ENCODE data around the gene CTRB2.

Gene CTRB2

DNA sequence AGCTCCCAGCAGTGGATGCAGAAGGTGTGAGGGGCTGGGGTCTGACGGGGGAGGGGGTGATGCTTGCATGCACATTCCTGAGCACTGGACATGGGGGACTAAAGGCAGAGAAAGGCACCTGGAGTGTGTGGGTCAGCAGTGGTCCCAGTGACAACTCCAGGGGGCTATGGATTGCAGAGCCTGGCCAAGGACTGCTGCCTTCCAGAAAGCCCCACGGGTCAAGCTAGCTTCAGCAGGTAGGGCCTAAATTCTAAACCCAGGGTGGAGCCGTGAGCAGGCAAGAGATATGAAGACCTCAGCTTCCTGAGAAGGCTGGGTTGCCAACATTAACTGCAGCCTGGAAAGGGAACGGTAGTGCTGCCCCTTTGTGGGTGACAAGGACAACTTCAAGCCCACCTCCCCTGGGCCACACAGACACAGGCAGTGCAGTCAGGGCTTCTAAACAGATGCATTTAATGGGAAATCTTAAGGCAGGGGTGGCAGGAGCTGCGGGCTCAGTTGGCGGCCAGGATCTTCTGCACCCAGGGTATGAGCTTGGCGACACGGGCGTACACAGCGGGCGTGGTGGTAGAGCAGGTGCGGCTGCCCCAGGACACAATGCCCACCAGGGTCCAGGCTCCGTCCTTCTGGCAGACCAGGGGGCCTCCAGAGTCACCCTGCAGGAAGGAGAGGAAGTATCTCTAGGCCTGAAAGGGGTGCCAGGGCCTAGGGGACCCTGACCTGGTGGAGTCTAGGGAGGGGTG, 3.1 kb downstream of the CTRB2 start:
- DNase-seq = no peak

DNA sequence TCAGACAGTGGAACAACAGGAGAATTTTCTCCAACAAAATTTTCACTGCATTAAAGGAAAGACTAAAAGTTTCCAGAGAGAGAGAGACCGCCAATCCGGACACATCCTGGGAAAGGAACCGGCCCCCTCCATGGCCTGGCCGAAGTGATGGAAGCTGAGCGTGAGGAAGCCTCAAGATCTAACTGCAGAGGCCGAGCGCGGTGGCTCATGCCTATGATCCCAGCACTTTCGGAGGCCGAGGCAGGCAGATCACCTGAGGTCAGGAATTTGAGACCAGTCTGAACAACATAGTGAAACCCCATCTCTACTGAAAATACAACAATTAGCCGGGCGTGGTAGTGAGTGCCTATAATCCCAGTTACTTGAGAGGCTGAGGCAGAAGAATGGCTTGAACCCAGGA, 3.9 kb downstream of the CTRB2 start:
- no peak for DNase-seq

DNA sequence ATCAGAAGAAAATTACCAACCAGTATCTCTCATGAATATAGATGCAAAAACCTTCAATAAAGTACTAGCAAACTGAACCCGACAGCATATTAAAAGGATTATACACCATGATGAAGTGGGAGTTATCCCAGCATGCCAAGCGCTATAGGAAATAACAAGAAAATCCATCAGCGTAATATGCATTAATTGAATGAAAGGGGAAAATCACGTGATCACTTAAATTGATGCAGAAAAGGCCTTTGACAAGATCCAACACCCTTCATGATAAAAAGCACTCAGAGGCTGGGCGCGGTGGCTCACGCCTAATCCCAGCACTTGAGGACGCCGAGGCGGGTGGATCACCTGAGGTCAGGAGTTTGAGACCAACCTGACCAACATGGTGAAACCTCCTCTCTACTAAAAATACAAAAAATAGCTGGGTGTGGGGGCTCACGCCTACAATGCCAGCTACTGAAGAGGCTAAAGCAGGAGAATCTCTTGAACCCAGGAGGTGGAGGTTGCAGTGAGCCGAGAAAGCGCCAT, 4.8 kb downstream of the CTRB2 start:
- no peak for DNase-seq

DNA sequence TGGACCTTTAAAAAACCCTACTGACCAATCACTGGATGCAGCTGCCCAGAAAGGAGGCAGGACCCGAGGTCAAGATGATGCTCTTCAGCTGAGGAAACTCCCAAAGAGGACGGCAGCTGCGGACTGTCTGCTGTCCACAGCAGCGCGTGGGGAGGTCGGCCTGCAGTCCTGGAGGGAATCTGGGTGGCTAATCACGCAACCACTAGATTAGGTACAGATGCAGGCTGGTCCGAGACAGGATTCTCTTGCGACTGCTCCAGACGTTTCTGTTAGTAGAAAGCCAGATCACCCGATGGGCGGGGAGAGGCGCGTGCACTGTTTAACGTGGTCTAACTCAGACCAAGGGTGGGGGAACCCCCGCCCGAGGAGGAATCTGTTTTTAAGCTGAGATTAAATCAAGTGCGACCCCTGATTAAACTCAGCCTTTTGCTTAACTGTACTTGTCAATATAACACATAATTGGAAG, 8.8 kb downstream of the CTRB2 start:
- DNase-seq = no peak

DNA sequence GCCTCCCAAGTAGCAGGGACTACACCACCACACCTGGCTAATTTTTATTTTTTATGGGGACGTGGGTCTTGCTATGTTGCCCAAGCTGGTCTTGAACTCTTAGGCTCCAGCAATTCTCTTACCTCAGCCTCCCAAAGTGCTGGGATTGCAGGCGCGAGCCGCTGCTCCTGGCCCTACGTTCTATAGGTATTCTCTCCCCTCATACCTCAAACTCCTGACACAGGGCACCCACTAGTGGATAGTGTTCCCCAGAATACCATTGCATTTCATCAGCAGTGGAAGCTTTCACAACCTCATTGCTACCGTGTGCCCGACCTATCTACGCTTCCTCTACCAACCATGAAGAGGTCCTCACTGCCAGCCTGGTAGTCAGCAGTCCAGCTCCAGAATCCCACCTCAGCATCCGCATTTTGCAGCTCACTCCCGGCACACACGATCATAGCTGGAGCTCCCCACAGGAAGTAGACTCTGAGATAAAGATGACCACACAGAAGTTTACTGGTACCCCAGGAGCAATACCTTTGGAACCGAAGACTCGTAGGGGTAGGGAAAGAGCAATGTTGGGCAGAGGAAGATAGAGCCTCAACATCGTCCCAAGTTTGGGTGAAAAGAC, 9.3 kb downstream of the CTRB2 start:
- no peak for DNase-seq

DNA sequence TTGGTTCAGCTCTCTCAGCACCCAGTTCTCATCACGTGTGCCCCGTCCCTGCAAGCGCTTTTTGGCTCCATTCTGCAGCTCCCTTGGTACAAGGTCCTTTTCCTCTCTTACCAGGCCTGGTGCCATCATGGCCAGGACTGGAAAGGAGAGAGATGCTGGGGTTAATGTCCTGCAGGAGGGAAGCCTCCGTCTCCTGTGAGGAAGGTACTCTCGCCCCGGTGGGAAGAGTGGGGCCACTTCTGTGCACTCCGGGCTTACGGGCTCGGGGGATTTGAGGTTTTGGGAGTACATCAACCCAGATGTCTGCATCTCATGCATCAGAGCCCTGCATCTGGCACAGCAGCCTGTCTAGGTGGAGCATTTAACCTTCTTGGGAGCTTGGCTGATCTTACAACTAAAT, 10.1 kb downstream of the CTRB2 start:
- DNase-seq = peak; percentile 36

DNA sequence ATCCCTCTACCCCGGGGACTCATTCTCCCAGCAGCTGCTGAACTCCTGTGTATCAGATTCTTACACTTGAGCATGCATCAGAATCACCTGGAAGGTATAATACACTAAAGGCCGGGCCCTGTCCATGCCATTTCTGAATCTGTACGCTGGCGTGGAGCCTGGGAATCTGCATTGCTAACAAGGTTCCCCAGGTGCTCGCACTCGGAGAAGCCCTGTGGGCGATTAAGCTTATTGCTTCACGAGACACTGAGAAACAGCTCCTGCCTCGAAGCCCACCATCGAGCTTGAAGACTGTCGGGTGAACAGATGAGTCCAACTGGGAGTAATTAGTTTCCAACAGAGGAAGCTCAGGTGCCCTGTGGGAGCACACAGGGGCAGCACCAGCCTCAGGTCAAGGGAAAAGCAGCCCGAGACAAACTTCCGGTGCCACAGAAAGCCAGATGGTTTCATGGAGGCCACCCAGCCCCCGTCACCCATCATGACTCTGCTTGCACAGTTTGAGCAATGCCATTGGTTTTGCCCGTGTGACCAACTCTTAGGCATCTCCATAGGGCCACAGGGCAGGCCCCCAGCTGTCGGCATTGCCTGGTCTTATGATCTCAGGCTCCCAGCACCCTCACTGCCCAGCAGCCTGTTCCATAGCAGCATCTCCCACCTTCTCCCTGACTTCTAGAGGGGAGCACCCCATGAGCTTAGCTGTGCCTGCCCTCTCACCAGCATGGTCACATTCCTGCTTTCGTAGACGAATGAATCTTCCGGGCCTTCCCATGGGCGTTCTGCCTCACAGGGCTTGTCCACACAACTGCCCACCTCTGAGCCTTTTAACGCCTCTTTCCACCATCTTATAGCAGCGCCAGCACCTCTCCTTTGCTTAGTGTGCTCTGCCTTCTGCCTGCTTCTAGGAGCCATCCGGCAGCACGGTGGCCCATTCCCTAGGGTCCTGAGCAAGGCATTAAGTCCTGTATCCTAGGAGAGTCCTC, 10.9 kb downstream of the CTRB2 start:
- DNase-seq = no peak

DNA sequence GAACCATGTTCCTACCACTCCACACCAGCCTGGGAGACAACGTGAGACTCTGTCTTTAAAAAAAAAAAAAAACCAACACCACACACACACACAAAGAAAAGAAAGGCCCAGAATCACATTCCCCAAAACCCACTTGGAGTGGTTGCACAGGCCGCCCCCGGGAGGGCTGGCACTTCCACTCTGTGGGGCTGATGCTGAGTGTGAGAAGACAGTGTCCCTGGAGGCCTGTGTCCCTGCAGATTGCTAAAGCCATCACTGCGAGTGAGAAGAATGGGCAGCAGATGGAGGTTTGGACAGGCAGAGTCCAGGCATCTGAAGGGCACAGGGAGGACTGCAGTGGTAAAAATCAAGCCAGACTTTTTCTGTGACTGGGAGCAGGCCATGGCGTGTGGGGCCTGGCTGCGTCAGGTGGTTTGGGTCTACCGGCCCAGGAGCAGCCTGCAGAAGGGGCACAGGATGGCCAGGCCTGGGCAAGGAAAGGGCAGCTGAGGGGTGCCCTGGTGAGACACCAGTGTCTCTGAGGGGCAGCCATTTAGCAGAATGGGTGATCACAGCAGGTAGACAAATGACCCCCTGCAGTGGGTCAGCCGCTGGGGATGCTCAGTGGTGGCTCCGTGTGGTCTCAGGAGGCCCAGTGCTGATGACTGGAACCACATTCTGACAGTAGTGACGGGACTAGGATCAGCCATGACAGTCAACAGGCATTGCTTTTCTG, 13.1 kb downstream of the CTRB2 start:
- no peak for DNase-seq

DNA sequence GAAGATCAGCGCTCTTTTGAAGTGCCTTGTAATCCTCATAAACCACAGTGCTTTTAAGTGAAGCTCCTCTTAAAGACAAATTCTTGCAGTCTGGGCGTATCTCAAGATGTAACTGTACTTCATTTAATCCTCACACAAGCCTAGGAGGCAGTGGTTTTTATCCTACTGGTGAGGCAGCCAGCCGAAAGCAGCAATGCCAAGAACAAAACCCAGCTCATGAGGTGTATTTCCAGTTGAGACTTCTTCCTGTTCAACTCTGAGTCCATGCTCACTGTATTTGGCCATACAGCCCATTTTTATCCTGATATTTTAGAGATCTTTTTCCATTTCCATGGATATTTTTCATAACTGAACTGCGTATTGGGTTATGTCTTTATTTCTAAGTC, 13.7 kb downstream of the CTRB2 start:
- DNase-seq = no peak

DNA sequence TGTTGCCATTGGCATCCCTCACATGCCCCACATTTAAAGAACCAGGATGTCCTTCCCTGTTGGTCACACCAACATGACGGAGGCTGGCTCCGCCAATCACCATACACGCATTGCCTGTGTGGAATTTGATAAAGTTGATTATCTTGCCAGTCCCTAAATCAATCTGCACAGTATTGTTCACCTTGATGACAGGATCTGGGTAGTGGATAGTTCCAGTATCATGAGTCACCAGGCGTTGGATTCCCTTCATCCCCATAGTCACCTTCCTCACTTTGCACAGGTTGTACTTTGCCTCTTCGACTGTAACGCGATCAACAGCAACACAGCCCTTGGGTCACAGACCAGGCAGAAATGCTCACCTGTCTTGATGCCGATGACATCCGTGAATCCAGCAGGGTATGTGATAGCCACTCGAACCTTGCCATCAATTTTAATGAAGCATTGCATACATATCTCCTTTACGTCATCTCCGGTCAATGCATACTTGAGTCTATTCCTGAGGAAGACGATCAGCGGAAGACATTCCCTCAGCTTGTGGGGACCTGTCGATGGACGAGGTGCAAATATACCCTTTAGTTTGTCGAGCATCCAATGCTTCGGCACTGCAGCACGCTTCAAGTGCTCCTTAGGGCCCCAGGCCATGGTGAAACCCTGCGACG, 14.2 kb downstream of the CTRB2 start:
- DNase-seq = no peak

DNA sequence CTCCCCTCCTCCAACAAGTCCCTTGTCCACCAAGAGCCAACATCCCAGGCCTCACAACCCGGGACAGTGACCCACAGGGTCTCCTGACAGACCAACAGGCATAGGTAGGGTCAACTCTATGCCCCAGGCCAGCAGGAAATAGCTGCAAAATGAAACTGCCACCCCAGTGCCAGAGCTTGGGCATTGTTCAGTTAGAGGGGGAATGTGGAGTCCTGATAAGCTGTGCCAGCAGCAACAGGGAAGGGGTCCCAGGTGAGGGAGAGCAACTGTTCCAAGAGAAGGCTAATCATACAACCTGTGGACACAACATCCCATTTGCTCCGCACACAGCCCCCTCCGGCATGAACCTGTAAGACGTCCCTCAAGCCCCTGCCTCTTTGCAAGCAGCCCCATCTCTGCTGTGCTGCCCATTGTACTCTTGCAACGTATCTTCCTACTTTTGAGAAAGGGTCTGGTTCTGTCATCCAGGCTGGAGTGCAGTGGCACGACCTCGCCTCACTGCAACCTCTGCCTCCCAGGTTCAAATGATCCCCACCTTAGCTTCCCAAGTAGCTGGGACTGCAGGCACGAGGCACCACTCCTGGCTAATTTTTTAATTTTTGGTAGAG, 17.2 kb downstream of the CTRB2 start:
- no peak for DNase-seq

DNA sequence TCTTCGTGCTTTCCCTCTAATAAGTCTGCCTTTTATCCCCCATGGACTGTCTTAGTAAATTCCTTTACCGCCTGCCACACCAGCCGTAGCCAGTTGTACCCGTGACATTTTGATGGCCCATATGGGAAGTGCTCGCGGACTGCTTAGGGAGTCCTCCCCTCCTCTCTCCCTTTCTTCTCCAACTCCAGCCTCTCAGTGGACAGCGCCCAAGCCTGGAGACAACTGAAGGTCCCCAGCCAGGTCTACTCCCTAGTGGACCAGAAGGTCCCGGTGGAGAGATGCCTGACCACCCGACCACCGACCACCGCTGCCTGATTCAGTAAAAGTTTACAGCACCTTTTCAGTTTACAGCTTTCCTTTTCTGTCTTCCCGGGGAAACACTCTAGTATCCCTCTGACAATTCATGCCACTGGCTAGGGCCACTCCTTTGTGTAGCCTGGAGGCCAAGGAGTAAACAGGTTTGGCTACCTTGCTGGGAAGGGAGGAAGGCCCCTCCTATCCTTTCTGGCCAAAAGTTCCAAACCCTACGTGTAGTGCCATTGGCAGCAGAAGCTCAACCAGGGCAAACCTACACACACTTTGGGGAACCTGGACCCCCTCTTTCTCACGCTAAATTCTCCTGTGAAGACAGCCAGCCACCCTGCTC, 18.0 kb downstream of the CTRB2 start:
- DNase-seq = no peak

DNA sequence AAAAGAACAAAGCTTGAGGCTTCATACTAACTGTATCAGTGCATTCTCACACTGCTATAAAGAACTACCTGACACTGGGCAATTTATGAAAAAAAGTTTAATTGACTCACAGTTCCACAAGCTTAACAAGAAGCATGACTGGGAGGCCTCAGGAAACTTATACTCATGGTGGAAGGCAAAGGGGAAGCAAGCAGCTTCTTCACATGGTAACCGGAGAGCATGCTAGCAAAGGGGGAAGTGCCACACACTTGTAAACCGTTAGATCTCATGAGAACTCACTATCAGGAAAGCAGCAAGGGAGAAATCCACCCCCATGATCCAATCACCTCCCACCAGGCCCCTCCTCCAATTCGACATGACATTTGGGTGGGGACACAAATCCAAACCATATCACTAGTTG, 25.3 kb downstream of the CTRB2 start:
- no peak for DNase-seq

DNA sequence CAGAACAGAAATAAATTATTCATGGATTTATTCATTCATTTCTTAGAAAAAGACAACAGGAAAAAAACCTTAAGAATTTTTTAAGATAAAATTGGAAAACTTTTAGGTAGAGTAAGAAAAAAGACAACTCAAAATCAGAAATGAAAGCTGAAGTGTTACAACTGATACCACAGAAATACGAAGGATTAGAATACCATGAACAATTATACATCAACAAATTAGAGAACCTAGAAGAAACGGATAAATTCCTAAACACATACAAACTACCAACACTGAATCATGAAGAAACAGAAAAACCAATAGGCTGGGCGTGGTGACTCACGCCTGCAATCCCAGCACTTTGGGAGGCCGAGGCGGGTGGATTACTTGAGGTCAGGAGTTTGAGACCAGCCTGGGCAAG, 27.8 kb downstream of the CTRB2 start:
- DNase-seq = no peak

DNA sequence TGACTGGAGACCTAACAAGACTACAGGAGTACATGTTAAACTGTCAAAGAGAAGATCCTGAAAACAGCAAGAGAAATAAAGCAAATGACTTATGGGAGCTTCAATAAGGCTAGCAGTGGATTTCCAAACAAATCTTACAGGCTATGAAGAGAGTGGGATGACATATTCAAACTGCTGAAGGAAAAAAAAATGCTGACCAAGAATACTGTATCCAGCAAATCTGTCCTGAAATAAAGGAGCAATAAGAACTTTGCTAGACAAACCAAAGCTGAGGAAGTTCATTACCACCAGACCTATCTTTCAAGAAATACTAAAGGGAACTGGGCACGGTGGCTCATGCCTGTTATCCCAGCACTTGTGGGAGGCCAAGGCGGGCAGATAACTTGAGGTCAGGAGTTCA, 30.0 kb downstream of the CTRB2 start:
- DNase-seq = no peak

DNA sequence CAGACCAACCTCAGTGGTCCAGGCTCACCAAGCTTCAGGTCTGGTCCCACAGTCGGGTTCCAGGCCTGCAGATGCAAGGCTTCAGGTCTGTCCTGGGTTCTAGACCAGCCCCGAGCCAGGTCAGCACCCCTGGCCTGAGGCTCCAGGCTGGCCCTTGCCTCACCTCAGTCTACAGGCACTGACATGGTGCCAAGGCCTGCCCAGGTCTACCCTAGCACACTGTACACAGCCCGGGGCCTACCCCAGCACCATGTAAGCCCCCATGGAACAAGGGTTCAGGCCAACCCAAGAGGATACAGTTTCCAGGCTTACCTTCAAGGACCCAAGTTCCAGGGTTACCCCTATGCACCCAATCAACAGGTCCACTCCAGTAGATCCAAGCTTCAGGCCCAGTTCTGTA, 31.9 kb downstream of the CTRB2 start:
- DNase-seq = no peak

DNA sequence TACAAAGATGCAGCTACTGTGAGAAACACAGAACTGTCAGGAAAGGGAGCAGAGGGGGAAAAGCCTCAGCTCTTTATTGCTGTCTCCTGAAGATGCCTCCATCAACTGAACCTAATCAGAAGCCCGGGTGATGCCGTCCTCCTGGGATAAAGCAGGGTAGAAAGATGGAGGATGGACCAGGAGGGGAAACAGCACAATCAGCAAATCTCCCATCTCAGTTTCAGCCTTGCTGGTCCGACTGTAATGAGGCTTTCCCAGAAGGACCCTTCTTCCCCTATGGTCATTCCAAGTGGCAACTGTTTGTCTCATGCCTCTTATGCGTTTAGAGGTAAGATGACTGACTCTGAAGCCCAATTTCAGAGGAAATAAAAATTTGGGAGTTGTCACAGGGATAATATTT, 34.4 kb downstream of the CTRB2 start:
- no peak for DNase-seq

DNA sequence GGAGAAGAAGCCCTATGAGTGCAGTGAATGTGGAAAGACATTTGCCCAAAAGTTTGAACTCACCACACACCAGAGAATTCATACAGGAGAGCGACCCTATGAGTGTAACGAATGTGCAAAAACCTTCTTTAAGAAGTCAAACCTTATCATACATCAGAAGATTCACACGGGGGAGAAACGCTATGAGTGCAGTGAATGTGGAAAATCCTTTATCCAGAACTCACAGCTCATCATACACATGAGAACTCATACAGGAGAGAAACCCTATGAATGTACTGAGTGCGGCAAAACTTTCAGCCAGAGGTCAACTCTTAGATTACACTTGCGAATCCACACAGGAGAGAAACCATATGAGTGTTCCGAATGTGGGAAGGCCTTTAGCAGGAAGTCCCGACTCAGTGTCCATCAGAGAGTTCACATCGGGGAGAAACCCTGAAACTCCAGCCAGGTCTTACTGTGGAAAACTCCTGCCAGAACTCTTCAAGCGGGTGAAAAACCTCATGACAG, 37.0 kb downstream of the CTRB2 start:
- no peak for DNase-seq

DNA sequence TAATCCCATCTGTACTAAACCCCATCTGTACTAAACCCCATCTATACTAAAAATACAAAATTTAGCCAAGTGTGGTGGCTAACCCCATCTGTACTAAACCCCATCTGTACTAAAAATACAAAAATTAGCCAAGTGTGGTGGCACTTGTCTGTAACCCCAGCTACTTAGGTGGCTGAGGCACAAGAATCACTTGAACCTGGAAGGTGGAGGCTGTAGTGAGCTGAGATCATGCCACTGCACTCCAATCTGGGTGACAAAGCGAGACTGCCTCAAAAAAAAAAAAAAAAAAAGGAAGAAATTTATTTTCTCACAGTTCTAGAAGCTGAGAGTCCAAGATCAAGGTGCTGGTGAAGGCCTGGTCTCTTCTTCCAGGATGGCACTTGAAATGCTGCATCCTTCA, 46.6 kb downstream of the CTRB2 start:
- no peak for DNase-seq
